Dermis microvascular lymphatic vessel endothelial cell (primary cell): ENCODE measurements around the gene MRPL10. TPM values are rescaled to one million over a fixed set of nuclear protein-coding genes. Genes with fewer than 3 reads are reported as not detected.

Experiments
- DNase-seq, 2 donors: peaks; one replicate each; pipeline versions ENCODE4 v3.0.0 to v3.0.0-alpha.2; 2010; ENCODE audit warnings: low read depth in 2 of 2
- total RNA-seq: library from RNA; depleted of rRNA; stranded (reverse); fragments of >200 nt; gene quantifications from 2 replicates; pipeline ENCODE4 v1.2.1, GENCODE V29; 2014

The MRPL10 gene
- total RNA-seq, 1 donor from 2014 or later = 16.3 TPM

DNA sequence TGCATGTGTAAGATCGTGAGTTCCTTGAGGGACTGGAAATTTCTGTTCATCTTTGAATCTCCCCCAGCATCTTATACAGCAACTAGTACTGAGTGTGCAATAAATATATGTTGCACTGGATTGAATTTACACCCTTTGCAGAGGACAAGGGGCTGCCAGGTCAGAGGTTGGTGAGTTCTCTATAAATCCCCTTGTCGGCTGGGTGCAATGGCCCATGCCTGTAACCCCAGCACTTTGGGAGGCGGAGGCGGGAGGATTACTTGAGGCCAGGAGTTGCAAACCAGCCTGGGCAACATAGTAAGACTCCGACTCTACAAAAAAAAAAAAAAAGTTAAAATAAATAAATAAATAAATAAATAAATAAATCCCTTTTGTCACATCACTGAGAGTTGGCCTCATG lies 29.0 kb upstream of the MRPL10 start:
- DNase-seq = no peak

DNA sequence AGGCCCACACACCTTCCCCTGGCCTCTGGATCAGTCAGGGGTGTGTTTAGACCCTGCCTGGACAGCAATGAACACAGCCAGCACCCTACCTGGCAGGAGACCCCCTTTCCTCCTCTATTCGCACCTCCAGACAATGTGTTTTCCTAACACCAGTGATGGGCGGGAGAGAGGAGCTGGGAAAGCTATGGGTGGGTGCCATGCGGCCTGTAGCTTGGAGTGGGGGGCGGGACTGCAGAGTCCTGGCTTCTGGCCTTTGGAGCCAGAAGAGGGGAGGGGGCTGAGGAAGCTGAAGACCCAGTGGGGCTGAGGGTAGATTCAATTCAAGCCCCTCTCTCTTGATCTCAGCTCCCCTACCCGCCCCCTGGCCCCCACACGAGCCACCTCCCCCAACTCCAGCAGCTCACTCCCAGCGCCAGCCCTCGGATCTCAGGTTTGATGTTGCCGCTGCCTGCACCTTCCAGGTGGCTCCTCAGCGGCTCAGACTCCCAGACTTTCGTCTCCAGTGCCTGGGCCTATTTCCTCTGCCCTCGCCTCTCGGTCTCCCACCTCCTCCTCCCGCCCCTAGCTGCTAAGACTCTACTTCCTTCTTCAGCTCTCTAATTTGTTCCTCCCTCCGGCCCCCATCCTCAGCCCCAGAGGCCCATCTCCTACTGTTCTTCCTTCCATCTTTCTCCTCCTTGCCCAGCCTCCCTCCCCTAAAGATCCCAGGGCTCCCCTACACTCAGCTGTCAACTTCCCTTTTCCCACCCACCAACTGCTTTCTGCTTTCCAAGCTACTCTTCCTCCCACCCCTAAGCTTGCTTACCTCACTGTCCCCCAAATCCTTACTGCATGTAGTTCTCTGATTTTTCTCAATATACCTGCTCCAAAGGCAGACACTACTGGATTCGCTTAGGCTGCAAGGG lies 26.5 kb upstream of the MRPL10 start:
- DNase-seq = no peak

DNA sequence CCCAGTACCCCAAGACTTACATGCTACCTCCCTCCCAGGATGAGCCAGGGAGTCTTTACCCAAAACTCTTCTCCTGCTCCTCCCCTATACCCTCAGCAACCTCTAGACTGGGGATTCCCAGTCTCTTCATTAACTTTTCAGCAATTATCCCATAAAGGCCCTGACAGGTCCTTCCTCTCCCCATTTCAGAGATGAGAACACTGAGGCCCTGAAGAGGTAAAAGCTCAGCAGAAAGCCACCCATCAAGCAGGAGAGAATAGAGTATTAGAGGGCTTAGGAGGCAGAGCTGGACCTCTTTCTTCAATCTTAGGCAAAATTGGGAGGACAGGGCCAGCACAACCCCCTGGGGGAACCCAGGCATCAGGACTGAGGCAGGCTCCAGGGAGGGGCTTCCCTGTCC lies 25.5 kb upstream of the MRPL10 start:
- DNase-seq = no peak

DNA sequence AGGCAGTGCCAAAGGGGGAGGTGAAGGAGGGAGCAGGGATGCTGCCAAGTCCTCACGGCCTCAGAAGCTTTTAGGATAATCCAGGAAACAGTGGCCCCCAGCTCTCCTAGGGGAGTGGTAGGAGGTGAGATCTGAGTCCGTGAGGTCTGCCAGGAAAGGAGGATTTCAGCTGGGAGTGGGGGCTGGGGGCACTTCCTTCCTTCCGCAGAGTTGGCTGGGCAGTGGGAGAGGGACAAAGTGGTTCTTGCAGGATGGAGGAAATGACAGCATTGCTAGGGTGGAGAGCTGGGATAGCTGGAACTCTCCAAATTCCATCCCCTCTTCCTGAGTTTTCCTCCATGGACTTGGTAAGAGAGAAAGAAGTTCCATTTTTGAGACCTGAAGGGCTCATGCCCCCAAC lies 24.4 kb upstream of the MRPL10 start:
- DNase-seq = peak; percentile 14 to 35

DNA sequence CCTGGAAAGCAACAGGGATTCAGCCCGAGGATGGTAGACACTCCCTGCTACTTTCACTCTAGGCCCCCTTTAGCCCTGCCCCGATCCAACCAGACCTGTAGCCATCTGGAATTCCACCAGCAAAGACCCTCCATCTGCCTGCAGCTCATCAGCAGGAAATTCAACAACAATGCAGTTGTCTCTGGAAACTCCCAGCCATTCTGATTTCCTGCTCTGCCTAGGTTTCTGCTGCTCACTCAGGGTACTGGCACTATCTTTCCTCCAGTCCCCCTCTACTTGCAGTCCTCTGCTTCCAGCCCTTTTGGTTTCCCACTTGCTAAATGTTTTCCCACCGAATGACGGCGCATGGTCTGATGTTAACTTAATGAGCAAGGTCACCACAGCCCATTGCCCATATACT lies 22.3 kb upstream of the MRPL10 start:
- DNase-seq = peak; percentile 26 to 58

DNA sequence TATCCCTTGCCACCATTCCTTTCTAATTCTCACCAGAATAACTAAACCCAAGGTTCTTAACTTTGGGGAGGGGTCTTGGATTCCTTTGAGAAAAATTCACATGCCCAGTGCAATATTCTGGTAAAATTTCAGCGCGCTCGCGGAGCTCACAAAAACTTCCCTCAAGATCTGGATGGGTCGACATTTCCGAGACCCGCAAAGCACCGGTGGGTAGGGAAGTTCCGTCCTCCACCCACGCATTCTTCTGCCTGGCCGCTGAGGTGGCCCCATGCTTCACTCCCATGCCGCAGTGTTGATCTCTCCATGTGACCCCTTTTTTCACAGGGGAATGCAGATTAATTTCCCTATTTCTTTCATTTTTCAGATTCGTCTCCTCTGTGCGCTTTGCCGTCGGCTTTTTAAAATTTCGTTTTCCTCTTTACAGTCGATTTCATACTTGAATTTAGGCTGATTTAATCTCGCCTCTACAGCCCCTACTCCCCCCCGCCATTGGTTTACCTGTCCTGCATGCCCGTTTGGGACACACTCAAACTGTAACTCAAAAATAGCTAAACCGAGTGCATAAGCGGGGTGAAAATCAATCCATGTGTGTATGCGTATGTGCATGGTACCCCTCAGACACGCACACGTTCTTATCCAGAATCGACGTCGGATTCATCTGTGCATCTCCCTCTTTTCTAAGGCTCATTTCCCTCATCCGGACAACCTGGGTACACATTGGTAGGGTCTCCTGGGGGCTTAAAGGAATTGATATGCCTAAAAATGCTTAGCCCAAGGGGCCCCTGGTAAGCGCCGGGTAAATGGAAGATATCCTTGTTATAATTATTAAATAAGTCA lies 21.0 kb upstream of the MRPL10 start:
- DNase-seq = no peak

DNA sequence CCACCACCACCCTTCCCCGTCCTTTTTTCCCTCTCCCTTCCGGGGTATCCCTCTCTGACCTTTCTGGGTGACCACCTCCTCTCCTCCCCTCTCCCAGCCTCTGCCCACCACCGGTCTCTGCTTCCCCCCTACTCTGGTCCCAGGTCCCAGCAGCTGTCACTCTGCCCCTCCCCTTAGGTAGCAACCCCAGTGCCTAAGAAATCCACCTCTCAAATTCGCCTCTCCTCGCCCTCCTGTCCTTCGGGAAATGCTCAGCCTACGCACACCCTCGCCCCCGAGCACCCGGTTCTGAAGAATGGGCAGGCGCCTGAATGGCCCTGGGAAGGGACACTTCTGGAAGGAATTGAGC lies 20.4 kb upstream of the MRPL10 start:
- no peak for DNase-seq

DNA sequence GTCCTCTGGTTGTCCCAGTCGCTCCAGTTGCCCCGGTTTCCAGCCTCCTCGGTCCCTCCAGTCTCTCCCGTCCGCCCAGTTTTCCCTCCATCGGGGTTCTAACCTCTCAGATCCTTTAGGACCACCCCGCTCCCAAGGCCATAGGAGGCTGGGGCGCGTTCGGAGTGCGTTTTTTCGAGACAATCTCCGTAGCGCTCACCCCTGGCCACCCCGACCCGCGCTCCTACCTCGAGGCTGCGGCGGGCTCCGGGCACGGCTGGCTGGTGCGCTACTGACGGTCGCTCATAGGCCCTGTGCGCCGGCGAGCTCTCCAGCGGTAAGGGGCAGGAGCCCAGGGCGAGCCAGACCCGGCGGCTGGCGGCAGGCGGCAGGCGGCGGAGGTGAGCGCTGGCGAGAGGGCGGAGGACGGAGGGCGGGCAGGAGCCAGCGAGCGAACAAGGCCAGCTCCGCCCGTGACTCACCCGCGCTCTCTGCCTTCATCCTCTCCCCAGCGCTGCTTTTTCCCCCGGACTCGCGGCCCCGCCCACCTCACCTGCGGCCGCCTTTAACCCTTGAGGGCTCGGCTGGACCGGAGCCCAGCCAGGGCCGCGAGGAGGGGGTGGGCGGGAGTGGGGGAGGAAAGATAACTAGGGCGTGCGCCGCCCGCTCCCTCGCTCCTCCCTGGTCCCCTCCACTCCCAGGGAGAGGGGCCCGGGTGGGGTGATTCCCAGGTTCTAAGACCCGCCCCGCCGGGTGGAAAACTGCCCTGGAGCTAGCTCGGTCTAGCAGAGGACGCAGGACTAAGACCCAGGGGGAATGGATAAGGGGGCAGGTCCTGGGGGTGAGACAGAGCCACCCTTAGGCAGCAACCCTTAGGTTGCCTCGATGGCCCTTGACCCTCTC lies 19.6 kb upstream of the MRPL10 start, which contains the start of gene SP6:
SP6 (minus strand) TSS at position 472 of the 882 bp plus-strand sequence. CDS start 2,734 bp downstream, outside the sequence.
- peak; percentile 29 to 82 for DNase-seq

DNA sequence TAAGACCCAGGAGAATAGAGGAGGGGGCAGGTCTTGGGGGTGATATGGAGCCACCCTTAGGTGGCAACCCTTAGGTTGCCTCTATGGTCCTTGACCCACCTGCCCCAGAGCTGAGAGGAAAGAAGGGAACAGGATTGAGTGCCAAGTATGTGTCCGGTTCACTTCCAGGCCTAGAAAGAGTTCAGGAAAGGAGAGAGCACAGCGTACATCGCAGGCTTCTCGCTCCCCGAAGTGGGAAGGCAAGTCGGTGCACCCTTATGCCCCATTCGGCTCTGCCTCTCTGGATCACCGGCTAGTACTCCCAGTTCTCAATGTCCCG lies 19.0 kb upstream of the MRPL10 start:
- DNase-seq = no peak

DNA sequence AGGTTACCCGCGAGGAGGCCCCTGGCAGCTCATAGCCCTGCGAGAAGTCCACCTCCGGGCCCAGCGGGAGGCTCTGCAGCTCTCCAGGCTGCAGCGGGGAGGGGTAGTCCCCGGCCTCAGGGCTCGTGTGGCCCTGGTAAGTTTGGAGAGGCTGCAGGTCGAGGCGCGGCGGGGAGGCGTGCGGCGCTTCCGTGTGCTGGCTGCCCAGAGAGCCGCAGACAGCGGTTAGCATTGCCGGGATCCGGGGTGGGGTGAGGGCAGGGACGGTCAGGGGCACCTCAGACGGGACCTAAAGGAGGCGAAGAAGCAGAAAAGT lies 16.8 kb upstream of the MRPL10 start:
- DNase-seq = no peak

DNA sequence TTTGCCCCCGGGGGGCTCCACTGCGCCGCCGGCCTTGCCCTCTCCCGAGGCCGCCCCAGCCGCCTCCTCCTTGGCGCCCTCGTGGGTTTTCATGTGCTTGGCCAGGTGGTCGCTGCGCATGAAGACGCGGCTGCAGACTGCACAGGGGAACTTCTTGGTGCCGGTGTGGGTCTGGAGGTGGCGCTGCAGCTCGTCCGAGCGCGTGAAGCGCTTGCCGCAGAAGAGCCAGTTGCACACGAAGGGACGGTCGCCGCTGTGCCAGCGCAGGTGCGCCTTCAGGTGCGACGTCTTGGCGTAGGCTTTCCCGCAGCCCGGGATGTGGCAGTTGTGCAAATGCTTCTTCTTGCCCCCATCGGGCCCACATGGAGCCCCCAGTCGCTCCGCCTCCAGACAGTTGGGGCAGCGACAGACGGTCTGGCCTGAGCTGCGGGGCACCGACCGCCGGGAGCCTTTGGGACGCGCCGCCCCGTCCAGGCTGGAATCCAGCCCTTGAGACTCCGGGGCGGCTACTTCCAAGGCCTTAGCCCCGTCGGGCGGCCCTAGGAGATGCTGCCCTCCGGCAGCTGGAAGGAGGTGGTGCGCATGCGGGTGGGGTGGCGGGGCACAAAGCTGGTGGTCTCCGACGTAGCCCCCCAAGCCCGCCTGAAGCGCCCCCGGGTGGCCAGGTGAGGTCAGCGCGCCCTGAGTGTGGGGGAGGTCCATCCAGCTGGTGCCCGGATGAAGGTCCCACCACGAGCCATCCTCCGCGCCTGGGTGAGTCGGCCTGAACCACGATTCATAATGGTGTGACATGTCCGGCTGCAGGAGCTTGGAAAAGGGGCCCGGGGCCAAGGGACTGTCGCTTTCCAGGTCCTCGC lies 16.2 kb upstream of the MRPL10 start:
- no peak for DNase-seq

DNA sequence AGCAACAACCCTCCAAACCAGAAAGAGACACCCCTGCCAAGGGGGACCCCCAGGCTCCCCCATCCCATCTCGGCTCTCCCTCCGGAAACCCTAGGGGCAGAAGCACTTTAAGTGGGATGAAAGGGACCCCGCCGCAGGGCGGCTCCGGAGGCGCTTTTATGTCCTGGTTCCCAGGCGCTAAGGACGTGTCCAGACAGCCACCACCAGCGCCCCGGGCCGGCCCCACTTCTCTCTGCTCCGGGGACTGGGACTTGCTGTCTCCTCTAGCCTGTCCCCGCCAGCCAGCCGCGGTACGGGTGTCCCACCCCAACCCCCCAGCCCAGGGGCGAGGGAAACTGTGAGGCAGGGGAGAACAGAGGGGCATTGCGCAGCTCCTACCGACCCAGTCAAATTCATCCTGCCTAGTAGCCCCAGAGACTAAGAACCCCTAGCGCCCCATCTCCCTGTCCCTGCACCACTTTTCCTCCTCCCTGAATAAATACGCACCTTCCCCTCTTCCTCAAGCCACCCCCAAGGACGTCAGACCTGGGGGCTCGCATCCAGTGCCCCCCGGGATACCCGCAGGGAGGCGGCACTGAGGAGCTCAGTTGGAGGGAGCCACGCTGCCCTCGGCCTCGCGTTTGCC lies 15.5 kb upstream of the MRPL10 start:
- no peak for DNase-seq

DNA sequence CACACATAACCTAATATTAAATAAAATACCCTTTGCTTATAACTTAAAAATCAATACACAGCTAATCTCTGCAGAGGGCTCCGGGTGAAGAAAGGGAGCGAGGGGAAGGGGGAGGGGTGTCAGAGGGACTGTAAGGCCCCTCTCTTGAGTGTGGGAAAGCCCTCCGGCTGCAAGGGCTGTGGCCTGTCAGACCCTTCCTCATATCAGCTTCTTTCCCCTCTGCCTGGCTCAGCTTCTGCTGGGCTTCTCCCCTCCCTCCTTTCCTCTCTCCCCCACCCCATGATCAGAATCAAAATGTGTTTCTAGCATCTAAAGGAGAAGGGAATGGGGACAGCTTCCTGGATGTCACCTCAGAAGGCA lies 14.4 kb upstream of the MRPL10 start:
- no peak for DNase-seq

DNA sequence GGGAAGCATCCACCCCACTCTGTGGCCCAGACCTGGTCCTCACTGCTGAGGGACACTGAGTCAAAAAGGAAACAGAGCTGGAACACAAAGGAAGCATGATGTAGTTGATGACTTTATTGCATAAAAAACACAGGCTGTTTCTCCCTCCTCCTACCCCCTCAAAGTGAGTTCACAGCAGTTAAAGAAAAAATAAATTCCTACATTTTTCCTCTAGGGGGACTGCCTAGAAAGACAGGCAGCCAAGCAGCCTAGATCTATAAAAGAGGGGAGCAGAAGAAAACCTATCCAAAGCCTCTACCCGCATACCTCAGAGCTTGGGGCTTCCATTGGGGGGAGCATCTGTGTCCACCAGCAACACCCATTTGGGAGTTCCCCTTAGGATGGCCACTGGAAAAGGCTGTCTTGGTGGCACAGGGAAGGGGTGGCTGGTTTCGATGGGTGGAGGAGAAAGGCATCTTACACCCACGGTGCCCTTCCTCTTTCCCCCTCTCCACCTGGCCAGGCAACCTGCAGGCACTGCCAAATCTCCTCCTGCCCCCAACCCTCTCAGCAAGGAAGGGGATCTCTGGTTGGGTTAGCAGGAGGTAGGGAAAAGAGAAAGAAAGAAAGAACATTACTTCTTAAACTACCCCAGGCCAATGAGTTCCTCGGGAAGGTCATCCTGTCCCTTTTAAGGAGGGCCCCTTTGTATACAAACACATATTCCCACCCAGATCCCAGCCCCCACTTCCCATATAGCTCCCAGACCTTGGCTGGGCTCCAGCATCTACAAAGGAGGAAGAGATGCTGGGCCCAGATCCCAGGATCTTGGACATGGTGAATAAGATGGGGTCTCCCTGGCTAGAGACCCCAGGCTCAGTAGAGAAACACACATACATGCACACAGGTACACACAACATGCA lies 13.7 kb upstream of the MRPL10 start:
- DNase-seq = no peak

DNA sequence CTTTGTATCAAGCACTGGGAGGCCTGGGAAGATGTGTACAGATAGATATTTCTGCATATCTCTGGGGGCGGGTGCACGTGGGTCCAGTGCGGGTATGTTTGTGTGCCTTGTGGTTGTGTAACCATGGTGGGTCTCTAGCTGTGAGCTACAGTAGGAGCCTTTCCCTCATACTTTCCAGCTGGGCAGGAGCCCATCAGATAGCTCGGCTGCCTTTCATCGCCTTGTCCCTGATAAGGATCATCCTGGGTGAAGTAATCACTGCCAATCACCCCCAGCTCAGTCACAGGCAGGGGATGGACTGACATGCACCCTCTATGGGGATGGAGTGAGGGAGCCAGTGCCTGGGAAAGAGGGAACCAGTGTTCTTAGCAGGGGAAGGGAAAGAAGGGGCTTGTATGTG lies 12.9 kb upstream of the MRPL10 start:
- no peak for DNase-seq

DNA sequence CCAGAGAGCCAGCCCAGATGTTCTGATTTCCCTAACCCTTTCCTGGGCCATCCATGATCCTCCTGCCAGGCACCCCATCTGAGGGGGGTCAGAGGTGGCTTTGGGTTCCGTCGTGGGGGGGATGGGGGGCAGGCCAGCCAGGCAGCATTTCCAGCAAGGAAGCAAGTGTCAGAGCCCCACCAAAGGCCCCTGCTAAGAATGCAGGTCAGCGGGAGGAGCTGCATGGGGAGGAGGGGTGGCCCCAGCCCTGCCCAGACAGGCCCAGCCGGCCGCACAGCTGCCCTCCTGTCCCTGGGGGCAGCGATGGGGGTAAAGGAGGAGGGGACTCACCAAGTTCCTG lies 12.0 kb upstream of the MRPL10 start:
- no peak for DNase-seq

DNA sequence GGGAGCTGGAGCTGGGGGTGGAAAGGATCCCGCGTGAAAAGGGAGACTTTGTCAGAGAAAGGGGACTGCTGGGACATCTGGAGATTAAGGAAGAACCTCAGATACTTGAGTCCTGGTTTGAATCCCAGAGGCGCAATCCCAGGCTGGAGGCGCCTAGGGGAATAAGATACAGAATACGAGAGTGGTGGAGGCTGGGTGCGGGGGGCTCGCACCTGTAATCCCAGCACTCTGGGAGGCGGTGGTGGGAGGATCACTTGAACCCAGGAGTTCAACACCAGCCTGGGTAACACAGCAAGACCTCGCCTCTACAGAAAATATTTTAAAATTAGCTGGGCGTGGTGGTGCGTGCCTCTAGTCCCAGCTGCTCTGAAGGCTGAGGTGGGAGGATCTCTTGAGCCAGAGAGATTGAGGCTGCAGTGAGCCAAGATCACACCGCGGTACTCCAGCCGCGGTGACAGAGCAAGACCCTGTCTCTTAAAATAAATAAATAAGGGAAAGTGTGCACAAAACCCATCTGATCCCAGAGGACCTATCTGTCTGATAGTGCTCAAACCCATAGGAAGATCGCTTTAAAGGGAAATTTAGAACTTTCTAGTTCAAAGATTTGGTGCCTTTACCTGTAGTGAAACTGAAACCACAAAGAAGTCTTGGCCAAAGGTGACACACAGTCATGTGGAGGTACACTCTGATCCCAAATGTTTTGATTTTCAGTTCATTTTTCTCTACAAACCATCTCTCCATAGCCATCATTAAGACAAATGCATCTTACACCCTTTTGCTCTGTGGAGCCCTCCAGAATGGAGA lies 10.3 kb upstream of the MRPL10 start:
- DNase-seq = no peak

DNA sequence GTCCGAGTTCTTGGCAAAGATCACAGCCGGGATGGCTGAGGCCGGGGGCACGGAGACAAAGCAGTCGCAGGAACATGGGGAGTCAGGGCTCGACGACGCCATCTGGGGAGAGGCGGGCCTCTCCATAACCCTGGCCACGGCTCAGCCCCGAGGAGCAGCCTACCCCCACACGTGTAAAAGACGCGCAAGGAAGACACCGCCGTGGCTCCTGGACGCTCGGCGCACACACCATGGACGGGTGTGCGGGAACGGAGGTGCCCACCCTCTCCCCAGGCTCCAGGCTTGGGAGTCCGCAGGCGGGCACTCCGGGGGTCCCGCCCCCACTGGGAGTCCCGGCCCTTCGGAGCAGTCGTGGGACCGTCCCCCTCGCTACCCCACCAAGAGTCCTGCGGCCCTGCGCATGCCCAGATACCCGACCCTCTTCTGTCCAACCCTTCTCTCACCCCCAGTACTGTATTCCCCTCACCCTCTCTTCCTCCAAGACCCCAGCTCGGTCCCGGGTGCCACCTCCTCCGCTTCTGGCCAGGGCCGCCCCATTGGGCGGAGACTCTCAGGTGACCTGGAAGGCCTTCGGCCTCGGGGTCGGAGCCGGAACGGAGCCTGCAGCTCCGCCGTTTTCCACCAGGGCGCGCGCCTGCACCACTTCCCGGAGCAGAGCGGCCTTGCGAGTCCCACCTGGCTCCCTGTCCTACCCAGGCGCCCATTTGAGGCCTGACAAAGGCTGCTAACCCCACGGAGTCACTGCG lies 9.6 kb upstream of the MRPL10 start, which contains the start of gene SCRN2:
SCRN2 (minus strand) TSS at position 532 of the 746 bp plus-strand sequence; CDS start at position 102, 430 bp downstream.
- peak; percentile 61 to 83 for DNase-seq
